SU-DHL-6 (cell line): ENCODE results near the gene KRTAP29-1.

Source experiments
- EZH2phosphoT487 ChIP-seq: fragments of 200-600 bp; sonication (generic), shearing (Covaris generic); conservative IDR thresholded peaks from 2 replicates; pipeline ENCODE4 v1.6.1; 2018; ENCODE audit warnings: mild to moderate bottlenecking, antibody characterized with exemption, low read length, moderate library complexity, mixed read lengths
- TF ChIP-seq, protein P1 (sequence below): fragments of 200-600 bp; sonication (generic); IDR thresholded peaks from one replicate; pipeline ENCODE4 v1.5.1; 2017; ENCODE audit warnings: antibody characterized with exemption, mild to moderate bottlenecking, low read length, moderate library complexity; ENCODE audit not compliant: insufficient read depth, poor library complexity, severe bottlenecking

DNA sequence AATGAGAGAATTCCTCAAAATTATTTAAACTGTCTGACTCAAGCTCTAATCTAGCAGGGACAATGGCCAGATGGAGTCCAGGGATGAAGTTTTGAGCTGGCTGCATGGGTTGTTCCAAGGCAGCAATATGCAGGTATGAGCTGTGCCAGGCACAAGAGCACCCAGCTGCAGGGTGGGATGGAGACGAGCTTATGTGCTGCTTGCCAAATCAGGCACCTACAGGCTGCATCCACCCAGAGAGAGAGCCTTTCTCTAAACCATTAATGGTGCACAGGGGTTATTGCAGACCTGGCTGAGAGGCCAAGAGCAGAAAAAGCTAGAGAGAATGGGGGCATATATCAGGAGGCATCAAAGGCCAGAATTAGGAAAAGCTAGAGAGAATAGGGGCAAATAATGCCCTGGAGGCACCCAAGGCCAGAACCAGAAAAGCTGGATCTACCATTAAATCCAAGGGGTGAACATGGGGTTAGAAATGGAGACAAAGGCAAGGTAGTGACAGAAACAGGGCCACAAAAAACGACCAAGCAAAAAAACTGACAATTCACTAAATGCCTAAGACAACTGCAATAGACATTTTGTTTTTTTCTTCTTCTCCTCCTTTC, 37.0 kb upstream of the KRTAP29-1 start:
- no peak for TF ChIP-seq EZH2phosphoT487
- TF ChIP-seq, protein P1, sequence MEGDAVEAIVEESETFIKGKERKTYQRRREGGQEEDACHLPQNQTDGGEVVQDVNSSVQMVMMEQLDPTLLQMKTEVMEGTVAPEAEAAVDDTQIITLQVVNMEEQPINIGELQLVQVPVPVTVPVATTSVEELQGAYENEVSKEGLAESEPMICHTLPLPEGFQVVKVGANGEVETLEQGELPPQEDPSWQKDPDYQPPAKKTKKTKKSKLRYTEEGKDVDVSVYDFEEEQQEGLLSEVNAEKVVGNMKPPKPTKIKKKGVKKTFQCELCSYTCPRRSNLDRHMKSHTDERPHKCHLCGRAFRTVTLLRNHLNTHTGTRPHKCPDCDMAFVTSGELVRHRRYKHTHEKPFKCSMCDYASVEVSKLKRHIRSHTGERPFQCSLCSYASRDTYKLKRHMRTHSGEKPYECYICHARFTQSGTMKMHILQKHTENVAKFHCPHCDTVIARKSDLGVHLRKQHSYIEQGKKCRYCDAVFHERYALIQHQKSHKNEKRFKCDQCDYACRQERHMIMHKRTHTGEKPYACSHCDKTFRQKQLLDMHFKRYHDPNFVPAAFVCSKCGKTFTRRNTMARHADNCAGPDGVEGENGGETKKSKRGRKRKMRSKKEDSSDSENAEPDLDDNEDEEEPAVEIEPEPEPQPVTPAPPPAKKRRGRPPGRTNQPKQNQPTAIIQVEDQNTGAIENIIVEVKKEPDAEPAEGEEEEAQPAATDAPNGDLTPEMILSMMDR: no peak
